GM21737 (cell line): ENCODE data around the gene ABCD3.
"Not testable (repeated sequence)": the region's sequence is repeated elsewhere in the genome, so short reads cannot be mapped to it uniquely, and the experiment has no call there.

Source experiments
- ATAC-seq: cut with Tn5 transposase; IDR thresholded peaks from one replicate; pipeline ENCODE4 v1.9.1; 2021; ENCODE audit warnings: mild to moderate bottlenecking, moderate library complexity; ENCODE audit not compliant: unreplicated experiment

The ABCD3 gene

GRCh38 chr1:94413311-94413710 is 4.9 kb upstream of the ABCD3 start:
- ATAC-seq: no peak

GRCh38 chr1:94416901-94417727 is 1.1 kb upstream of the ABCD3 start:
- ATAC-seq: no peak

GRCh38 chr1:94417728-94417977 is 536 bp upstream of the ABCD3 start:
- no peak for ATAC-seq

- peak; percentile 26 for ATAC-seq
Measured at GRCh38 chr1:94418664-94419655, 771 bp downstream of the ABCD3 start.

- no peak for ATAC-seq
Measured at GRCh38 chr1:94422115-94422820, 4.1 kb downstream of the ABCD3 start.

- no peak for ATAC-seq
Measured at GRCh38 chr1:94425821-94426484, 7.8 kb downstream of the ABCD3 start.

- ATAC-seq: not testable (repeated sequence)
Measured at GRCh38 chr1:94426485-94426870, 8.3 kb downstream of the ABCD3 start.

GRCh38 chr1:94428441-94428840 is 10.3 kb downstream of the ABCD3 start:
- no peak for ATAC-seq

- not testable (repeated sequence) for ATAC-seq
Measured at GRCh38 chr1:94428927-94429528, 10.8 kb downstream of the ABCD3 start.

GRCh38 chr1:94430066-94430465 is 11.9 kb downstream of the ABCD3 start:
- not testable (repeated sequence) for ATAC-seq

GRCh38 chr1:94433866-94434265 is 15.7 kb downstream of the ABCD3 start:
- ATAC-seq: no peak

- no peak for ATAC-seq
Measured at GRCh38 chr1:94434365-94435045, 16.3 kb downstream of the ABCD3 start.

GRCh38 chr1:94438692-94439276 is 20.6 kb downstream of the ABCD3 start:
- ATAC-seq: no peak

GRCh38 chr1:94440088-94440487 is 21.9 kb downstream of the ABCD3 start:
- no peak for ATAC-seq

GRCh38 chr1:94443067-94443466 is 24.9 kb downstream of the ABCD3 start:
- ATAC-seq: not testable (repeated sequence)

GRCh38 chr1:94444819-94445218 is 26.6 kb downstream of the ABCD3 start:
- ATAC-seq: not testable (repeated sequence)

GRCh38 chr1:94445733-94446132 is 27.5 kb downstream of the ABCD3 start:
- ATAC-seq: not testable (repeated sequence)

GRCh38 chr1:94446177-94446576 is 28.0 kb downstream of the ABCD3 start:
- not testable (repeated sequence) for ATAC-seq

GRCh38 chr1:94448741-94449140 is 30.6 kb downstream of the ABCD3 start:
- not testable (repeated sequence) for ATAC-seq
